T-cell (primary cell): ENCODE data around the gene ODR4. TPM values are rescaled to one million over a fixed set of nuclear protein-coding genes. Genes with fewer than 3 reads are reported as not detected.

Source experiments
- ATAC-seq, 4 experiments: fragments of 200-7000 bp in 3 of 4; fragments of 150-1000 bp in 1 of 4; cut with Tn5 transposase; replicated peaks in 1 of 4; 1 replicate in 3 of 4; 2 replicates in 1 of 4; pipeline ENCODE4 v1.10.0; 2021; ENCODE audit warnings: moderate library complexity in 3 of 4, mild to moderate bottlenecking in 2 of 4, moderate number of reproducible peaks in 1 of 4
- CTCF ChIA-PET, 2 donors: fragments of 300-600 bp; sonication (Branson Sonifier 250); formaldehyde crosslinking; loops; one replicate each; lab custom pipeline; 2022; ENCODE audit warnings: antibody characterized with exemption in 2 of 2; lab: Charles Lee
- POLR2A ChIA-PET, 2 donors: fragments of 300-600 bp; sonication (Branson Sonifier 250); formaldehyde crosslinking; loops; one replicate each; lab custom pipeline; 2022; ENCODE audit warnings: antibody characterized with exemption in 2 of 2; lab: Charles Lee
- DNase-seq, 35 experiments: peaks; one replicate each; pipeline versions ENCODE4 v3.0.0 to v3.0.0-alpha.2; 2013 to 2023
- H3K27ac ChIP-seq: one replicate; pipeline ENCODE4 v1.5.1; 2013; ENCODE audit warnings: low read length
- H3K27me3 ChIP-seq, 2 experiments: replicated peaks in 1 of 2; 1 replicate in 1 of 2; 2 replicates in 1 of 2; pipeline versions ENCODE4 v1.6.1 to v1.7.0; 2013; ENCODE audit warnings: low read length in 1 of 2, mixed read lengths in 1 of 2; ENCODE audit not compliant: control insufficient read depth in 2 of 2, insufficient read depth in 2 of 2; ENCODE audit errors: extremely low read depth in 1 of 2
- H3K36me3 ChIP-seq, 2 donors: 1 replicate in 1 of 2; 2 replicates in 1 of 2; pipeline versions ENCODE4 v1.6.1 to v1.7.0; 2013; ENCODE audit warnings: low read length in 1 of 2; ENCODE audit not compliant: control insufficient read depth in 2 of 2, insufficient read depth in 1 of 2; ENCODE audit errors: extremely low read depth in 1 of 2
- H3K4me1 ChIP-seq, 2 experiments: 1 replicate in 1 of 2; 2 replicates in 1 of 2; pipeline versions ENCODE4 v1.6.1 to v1.7.0; 2013; ENCODE audit warnings: low read length in 2 of 2, mixed read lengths in 1 of 2; ENCODE audit not compliant: insufficient read depth in 2 of 2, control insufficient read depth in 1 of 2; ENCODE audit errors: extremely low read depth in 1 of 2
- H3K4me3 ChIP-seq, 2 donors: 1 replicate in 1 of 2; 2 replicates in 1 of 2; pipeline versions ENCODE4 v1.5.1 to v1.7.0; 2013; ENCODE audit warnings: mild to moderate bottlenecking in 2 of 2, low read length in 1 of 2, moderate library complexity in 1 of 2; ENCODE audit not compliant: control insufficient read depth in 1 of 2; ENCODE audit errors: extremely low read depth in 1 of 2
- H3K9me3 ChIP-seq: 2 replicates; pipeline ENCODE4 v1.7.0; 2013
- H3K27ac Mint-ChIP-seq, 2 donors: one replicate each; pipeline ENCODE4 v1.8.0; 2020 to 2021; ENCODE audit warnings: mild to moderate bottlenecking in 2 of 2, mixed read lengths in 2 of 2
- H3K27me3 Mint-ChIP-seq, 2 donors: one replicate each; pipeline ENCODE4 v1.8.0; 2021 to 2022; ENCODE audit warnings: mixed read lengths in 2 of 2
- H3K36me3 Mint-ChIP-seq: one replicate; pipeline ENCODE4 v1.8.0; 2021; ENCODE audit warnings: mixed read lengths
- H3K4me1 Mint-ChIP-seq, 3 donors: one replicate each; pipeline ENCODE4 v1.8.0; 2020 to 2022; ENCODE audit warnings: mixed read lengths in 3 of 3, mild to moderate bottlenecking in 1 of 3
- H3K4me3 Mint-ChIP-seq, 3 donors: one replicate each; pipeline ENCODE4 v1.8.0; 2020 to 2022; ENCODE audit warnings: mild to moderate bottlenecking in 3 of 3, mixed read lengths in 3 of 3, moderate library complexity in 3 of 3
- H3K9me3 Mint-ChIP-seq, 3 donors: one replicate each; pipeline ENCODE4 v1.8.0; 2020 to 2022; ENCODE audit warnings: mixed read lengths in 3 of 3
- WGBS: methylation state at CpG from one replicate; pipeline ENCODE4 v1.1.5; 2013; ENCODE audit warnings: missing lambda C conversion rate; ENCODE audit not compliant: insufficient coverage; 5-methylcytosine and 5-hydroxymethylcytosine counted together
- total RNA-seq, 35 experiments: library from RNA in 6 of 35; stranded (reverse) in 6 of 35; fragments of 120-200 nt in 1 of 35; gene quantifications; one replicate each; pipeline versions ENCODE4 v1.2.1 to v1.2.4 and lab custom pipeline; 2013 to 2026

ODR4 gene
- total RNA-seq, 5 donors from 2014 or later (not counting 1 experiment from before 2014, with no cell fraction given): 13.2 to 22.2 (median 14.4) TPM

GRCh38 chr1:186413319-186413718, 37.7 kb downstream of the ODR4 start:
- DNase-seq (no peak), ATAC-seq (no peak)
- Histone ChIP-seq H3K36me3 (peaks cover 0 to 14% of the 10 kb centered on the region in 2 donors), H3K27ac (no peak overlapping the region), H3K27me3 (no peaks in the 10 kb centered on the region), H3K9me3 (no peaks in the 10 kb centered on the region), H3K4me3 (no peak overlapping the region), H3K4me1 (no peaks in the 10 kb centered on the region)
- Mint-ChIP-seq H3K36me3 (peaks cover 13% of the 10 kb centered on the region), H3K9me3 (no peaks in the 10 kb centered on the region), H3K27me3 (no peaks in the 10 kb centered on the region), H3K4me3 (no peak overlapping the region), H3K4me1 (no peaks in the 10 kb centered on the region), H3K27ac (no peak overlapping the region)
- POLR2A ChIA-PET: no interaction called here
- CTCF ChIA-PET: no interaction called here
- no CpG with 5 or more reads among the region's 1 CpG for WGBS

DNA sequence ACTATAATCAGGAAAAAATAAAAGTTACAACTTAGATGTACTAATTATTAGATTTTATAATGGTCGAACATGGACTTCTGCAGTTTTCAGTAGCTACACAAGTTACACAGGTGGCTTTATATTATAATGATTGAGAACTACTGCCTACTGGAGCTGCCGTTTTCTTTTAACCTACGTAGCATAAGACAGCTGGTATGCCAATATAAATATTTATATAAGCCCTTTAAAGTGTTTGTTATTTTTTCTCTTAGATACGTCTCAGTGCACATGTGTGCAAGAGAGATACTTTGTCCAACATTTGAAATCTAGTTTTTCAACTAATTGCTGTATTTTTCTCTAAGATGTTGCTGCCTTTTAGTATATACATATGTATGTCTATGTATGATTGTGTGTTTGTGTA, 42.9 kb downstream of the ODR4 start:
- Mint-ChIP-seq H3K9me3 (no peaks in the 10 kb centered on the region), H3K36me3 (peaks cover 33% of the 10 kb centered on the region), H3K27ac (no peak overlapping the region), H3K27me3 (no peaks in the 10 kb centered on the region), H3K4me3 (no peak overlapping the region), H3K4me1 (peaks cover 1 to 11% (median 10%) of the 10 kb centered on the region in 3 donors)
- no CpG with 5 or more reads among the region's 4 CpGs for WGBS
- no peaks in the 10 kb centered on the region for H3K4me1 ChIP-seq
- peaks cover 0 to 9% of the 10 kb centered on the region in 2 donors for H3K36me3 ChIP-seq
- CTCF ChIA-PET: interaction anchor here (1.0 to 1.1 kb wide), 2 partner anchors 12 to 19 kb away, joined by 4 to 6 read pairs; no protein-coding TSS in a partner anchor
- H3K4me3 ChIP-seq: no peak overlapping the region
- no peak for DNase-seq
- no peak for ATAC-seq
- no peak overlapping the region for H3K27ac ChIP-seq
- no peaks in the 10 kb centered on the region for H3K9me3 ChIP-seq
- H3K27me3 ChIP-seq: no peaks in the 10 kb centered on the region
- POLR2A ChIA-PET: interaction anchor here in 1 of 2 donors (0.5 kb wide), 1 partner anchor 34 kb away, joined by 3 read pairs; no protein-coding TSS in a partner anchor

DNA sequence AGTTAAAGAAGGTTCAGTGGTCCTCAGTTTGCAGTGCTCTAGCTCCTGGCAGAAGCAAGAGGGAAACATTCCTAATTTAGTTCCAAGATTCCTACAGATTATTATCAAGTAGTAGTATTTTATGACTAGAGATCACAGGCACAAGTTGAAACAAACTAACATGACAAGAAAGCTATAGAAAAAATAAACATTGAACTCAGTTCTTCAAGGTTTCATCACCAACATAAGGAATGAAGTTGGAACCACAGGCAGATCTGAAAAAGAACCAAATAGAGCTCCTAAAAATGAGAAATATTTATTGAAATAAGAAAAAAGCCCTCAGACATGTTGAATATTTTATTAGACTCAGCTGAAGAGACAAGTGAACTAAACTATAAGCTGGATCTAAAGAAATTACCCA, 44.7 kb downstream of the ODR4 start:
- POLR2A ChIA-PET: no interaction called here
- ATAC-seq: no peak
- CTCF ChIA-PET: interaction anchor here in 1 of 2 donors (1.4 kb wide), 1 partner anchor 45 kb away, joined by 5 read pairs; the partner anchor contains the start of gene TPR

DNA sequence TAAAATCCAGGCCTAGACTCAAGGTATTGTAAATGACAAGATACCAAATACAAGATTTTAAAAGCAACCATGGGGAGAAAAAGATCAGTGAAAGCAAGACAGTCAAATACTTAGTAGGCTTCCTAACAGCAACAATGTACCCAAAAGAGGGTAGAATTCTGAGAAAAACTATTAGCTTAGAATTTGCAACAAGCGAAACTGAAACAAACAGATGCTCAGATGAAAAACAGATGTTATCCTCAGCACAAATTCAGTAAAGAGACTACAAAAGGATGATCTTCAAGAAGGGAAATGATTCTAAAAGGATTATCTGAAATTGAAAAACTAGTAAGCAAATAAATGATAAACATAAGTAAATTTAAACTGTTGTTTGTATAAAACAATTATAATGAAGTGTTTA, 45.3 kb downstream of the ODR4 start:
- ChIA-PET CTCF (interaction anchor here in 1 of 2 donors (1.4 kb wide), 1 partner anchor 46 kb away, joined by 5 read pairs; the partner anchor contains the start of gene TPR), POLR2A (no interaction called here)
- H3K27me3 ChIP-seq: no peaks in the 10 kb centered on the region
- no peak overlapping the region for H3K4me3 ChIP-seq
- Mint-ChIP-seq H3K4me3 (no peak overlapping the region), H3K27ac (peak overlapping the region; percentile 54 to 73), H3K4me1 (peaks cover 1 to 11% (median 10%) of the 10 kb centered on the region in 3 donors), H3K27me3 (no peaks in the 10 kb centered on the region), H3K9me3 (no peaks in the 10 kb centered on the region), H3K36me3 (peaks cover 37% of the 10 kb centered on the region)
- DNase-seq (no peak), ATAC-seq (no peak)
- WGBS: no CpG with 5 or more reads among the region's 1 CpG
- no peaks in the 10 kb centered on the region for H3K4me1 ChIP-seq
- H3K36me3 ChIP-seq: peaks cover 0 to 9% of the 10 kb centered on the region in 2 donors
- no peak overlapping the region for H3K27ac ChIP-seq
- H3K9me3 ChIP-seq: no peaks in the 10 kb centered on the region

More for the DNA sequence above, 44.7 kb downstream of the ODR4 start:
- Histone ChIP-seq H3K27me3 (no peaks in the 10 kb centered on the region), H3K9me3 (no peaks in the 10 kb centered on the region), H3K27ac (no peak overlapping the region), H3K4me1 (no peaks in the 10 kb centered on the region), H3K36me3 (peaks cover 0 to 9% of the 10 kb centered on the region in 2 donors), H3K4me3 (no peak overlapping the region)
- Mint-ChIP-seq H3K36me3 (peaks cover 36% of the 10 kb centered on the region), H3K27me3 (no peaks in the 10 kb centered on the region), H3K27ac (peak overlapping the region; percentile 54 to 73), H3K4me1 (peaks cover 1 to 11% (median 10%) of the 10 kb centered on the region in 3 donors), H3K4me3 (no peak overlapping the region), H3K9me3 (no peaks in the 10 kb centered on the region)
- DNase-seq: no peak

- ATAC-seq (no peak), DNase-seq (no peak)
- 100% methylated on average over 1 of the region's 6 CpGs for WGBS
- no peak overlapping the region for H3K4me3 ChIP-seq
- no peak overlapping the region for H3K27ac ChIP-seq
- H3K4me3 Mint-ChIP-seq: no peak overlapping the region
- H3K36me3 ChIP-seq: peaks cover 0 to 9% of the 10 kb centered on the region in 2 donors
- POLR2A ChIA-PET: no interaction called here
- H3K27me3 ChIP-seq: no peaks in the 10 kb centered on the region
- no peaks in the 10 kb centered on the region for H3K4me1 ChIP-seq
- peaks cover 1 to 11% (median 10%) of the 10 kb centered on the region in 3 donors for H3K4me1 Mint-ChIP-seq
- no peaks in the 10 kb centered on the region for H3K9me3 ChIP-seq
- no peaks in the 10 kb centered on the region for H3K9me3 Mint-ChIP-seq
- no peaks in the 10 kb centered on the region for H3K27me3 Mint-ChIP-seq
- no peak overlapping the region for H3K27ac Mint-ChIP-seq
- peaks cover 37% of the 10 kb centered on the region for H3K36me3 Mint-ChIP-seq
- CTCF ChIA-PET: interaction anchor here in 1 of 2 donors (1.4 kb wide), 1 partner anchor 46 kb away, joined by 5 read pairs; the partner anchor contains the start of gene TPR
These were observed 45.8 kb downstream of the ODR4 start for GRCh38 chr1:186421446-186421845.

DNA sequence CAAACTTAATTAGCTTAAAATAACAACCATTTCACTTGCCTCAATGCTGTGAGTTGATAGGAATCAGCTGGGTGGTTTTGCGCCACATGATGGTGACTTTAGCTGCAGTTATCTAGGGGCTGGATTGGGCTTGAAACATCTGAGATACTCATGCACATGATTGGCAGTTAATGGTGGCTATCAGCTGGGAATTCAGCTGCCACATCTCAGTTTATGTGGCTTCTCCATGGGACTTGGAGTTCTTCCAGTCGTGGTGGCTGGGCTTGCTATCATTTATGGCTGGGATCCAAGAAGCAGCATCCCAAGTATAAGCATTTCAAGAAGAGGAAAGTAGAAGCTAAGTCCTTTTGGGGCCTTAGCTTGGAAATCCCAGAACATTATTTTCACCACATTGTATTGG, 48.9 kb downstream of the ODR4 start:
- Mint-ChIP-seq H3K27ac (no peak overlapping the region), H3K9me3 (no peaks in the 10 kb centered on the region), H3K4me1 (peaks cover 1 to 11% (median 10%) of the 10 kb centered on the region in 3 donors), H3K36me3 (peaks cover 36% of the 10 kb centered on the region), H3K4me3 (no peak overlapping the region), H3K27me3 (no peaks in the 10 kb centered on the region)
- Histone ChIP-seq H3K27me3 (no peaks in the 10 kb centered on the region), H3K27ac (no peak overlapping the region), H3K9me3 (no peaks in the 10 kb centered on the region), H3K36me3 (no peaks in the 10 kb centered on the region), H3K4me1 (no peaks in the 10 kb centered on the region), H3K4me3 (no peak overlapping the region)
- ATAC-seq (no peak), DNase-seq (no peak)
- CTCF ChIA-PET: no interaction called here
- POLR2A ChIA-PET: no interaction called here
- WGBS: 100% methylated on average over 1 of the region's 2 CpGs
